ENCODE measurements around the gene RNF227.
A peak's percentile ranks its signal among the peaks of the same experiment; 100 is the strongest.

RNF227 gene

GRCh38 chr17:7929158-7930023 is 13.3 kb upstream of the RNF227 start, which contains the start of gene KCNAB3:
Gene KCNAB3, minus strand, starts transcription at chr17:7929856. Its CDS starts 421 bp downstream, at chr17:7929435.
- no peak for DNase-seq

GRCh38 chr17:7927596-7927995 is 11.5 kb upstream of the RNF227 start:
- no peak for DNase-seq

DNA sequence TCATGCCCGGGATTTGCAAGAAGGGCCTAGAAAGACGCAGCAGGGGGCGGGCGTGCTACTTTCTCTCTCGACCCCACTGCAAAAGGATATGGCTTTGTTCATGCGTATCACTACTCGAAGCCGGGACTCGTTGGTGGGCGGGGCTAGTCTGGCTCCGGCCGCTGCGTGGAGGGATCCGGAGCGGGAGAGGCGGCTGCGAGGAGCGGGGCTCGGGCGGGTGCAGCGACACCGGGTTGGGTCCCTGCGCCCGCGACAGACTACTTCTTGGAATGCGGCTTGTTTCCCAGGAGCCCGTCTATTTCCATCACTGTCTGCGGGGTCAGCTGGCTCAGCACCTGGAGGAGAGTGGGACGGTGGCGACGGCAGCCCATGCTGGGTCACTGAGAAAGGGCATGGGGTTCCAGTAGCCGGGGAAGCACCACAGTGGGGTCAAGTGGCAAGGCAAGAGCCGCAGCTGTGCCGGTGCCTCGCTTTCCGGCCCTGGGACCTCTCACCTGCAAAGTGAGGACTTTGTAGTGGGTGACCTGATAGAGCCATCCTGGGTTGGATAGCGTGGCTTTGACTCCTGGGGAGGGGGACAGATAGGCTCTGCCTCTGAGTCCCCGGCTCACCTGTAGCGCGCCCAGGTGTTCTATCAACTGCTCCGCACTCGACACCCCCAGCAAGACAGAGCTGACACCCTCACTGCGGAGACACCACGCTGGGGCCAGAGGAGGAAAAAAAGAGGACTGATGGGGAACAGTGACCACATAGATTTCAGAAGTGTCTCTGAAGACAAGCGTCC is 6.9 kb upstream of the RNF227 start:
- DNase-seq: peak; percentile 74 to 77

DNA sequence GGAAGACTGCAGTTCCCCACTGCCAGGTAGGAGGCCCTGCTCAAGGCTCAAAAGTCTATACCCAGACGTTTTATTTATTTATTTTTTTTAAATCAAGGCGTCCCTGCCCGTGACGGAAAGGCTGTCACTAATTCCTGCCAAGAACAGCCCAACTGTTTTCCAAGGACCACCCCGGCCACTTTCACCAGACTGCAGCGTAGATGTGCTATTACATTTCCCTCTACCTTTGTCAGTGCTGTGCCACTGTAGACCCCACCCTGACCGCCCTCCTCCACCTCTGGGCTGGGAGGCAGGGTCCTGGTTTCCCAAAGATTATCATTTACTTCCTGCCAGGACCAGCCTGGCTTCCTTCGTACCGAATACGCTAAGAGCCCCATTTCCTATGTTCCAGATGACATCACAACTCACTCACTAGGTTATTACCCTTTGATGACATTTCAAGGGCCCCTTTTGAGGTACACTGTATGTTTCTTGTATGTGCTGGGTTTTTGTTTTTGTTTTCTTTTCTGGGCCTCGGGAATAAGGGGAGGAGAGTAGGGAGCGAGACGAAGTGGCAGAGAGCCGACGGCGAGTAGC is 6.3 kb upstream of the RNF227 start:
- no peak for DNase-seq

- DNase-seq: no peak
These were observed 719 bp upstream of the RNF227 start for GRCh38 chr17:7916808-7917207.

DNA sequence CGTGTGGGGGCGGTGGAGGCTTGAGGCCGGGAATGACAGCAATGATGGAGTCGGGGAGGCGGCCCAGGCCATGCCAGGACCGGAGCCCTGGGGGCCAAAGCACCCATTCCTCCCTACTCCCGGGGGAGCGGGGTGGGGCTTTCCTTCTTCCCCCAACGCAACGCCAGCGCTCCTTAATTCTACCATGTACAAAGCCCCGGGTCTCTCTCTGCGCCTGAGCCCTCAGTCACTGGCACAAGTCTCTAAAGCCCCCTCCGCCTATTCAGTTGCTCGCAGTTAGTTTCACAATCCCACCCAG is 245 bp upstream of the RNF227 start:
- no peak for DNase-seq

DNA sequence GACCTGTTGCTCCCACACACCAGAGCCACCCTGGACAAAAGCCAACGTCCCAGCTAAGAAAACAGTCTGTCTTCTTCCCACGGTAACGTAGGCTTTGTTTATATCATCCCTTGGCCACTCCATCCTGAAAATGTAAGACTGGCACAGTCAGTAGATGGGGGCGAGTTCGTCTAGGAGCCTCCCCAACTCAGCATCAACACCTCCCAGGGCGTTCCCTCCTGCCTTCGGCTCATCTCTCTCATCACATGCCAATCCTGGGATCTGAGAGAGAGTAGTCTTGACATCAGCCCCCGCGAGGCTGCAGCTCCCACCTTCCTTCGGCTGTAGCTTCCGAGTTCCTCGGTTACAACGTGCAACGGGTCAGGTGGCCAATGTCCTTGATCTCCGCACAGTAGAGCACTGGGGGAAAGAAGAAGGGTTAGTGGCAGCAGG is 894 bp downstream of the RNF227 start:
- no peak for DNase-seq

GRCh38 chr17:7912927-7913524 is 3.1 kb downstream of the RNF227 start:
- peak; percentile 42 to 52 for DNase-seq

DNA sequence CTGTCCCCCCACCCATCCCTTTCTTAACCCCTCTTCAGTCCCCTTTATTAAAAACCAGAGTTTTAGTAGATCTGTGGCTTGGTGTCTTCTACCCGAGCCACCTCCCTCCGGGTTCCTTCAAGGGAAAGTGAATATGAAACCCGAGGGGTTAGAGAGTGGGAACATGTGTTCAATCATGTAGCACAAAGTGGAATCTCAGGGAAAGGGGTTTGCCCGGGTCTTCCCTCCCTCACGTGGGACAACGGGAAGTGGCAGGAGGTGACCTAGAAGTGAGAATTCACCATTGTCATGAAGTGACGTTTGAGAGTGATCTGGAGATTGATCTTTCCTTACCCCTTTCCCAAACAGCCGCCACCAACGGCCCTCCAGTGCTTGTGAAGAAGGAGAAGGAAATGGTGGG is 5.0 kb downstream of the RNF227 start:
- DNase-seq: no peak

GRCh38 chr17:7910711-7911110 is 5.4 kb downstream of the RNF227 start:
- DNase-seq: no peak

DNA sequence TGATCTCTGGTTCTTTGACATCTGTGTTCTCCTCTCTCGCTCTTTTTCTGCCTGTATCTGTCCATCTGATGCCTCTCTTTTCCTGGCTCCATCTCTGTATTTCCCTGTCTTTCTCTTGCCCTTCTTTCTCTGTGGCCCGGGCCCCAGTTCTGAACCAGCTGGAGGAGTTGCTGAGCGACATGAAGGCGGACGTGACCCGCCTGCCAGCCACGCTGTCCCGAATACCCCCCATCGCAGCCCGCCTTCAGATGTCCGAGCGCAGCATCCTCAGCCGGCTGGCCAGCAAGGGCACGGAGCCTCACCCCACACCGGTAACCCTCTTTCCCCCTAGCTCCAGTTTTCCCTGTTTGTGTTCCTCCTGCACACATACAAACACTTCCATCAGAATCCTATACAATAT is 5.8 kb downstream of the RNF227 start:
- no peak for DNase-seq

- DNase-seq: no peak
These were observed 7.0 kb downstream of the RNF227 start for GRCh38 chr17:7909089-7909488.

DNA sequence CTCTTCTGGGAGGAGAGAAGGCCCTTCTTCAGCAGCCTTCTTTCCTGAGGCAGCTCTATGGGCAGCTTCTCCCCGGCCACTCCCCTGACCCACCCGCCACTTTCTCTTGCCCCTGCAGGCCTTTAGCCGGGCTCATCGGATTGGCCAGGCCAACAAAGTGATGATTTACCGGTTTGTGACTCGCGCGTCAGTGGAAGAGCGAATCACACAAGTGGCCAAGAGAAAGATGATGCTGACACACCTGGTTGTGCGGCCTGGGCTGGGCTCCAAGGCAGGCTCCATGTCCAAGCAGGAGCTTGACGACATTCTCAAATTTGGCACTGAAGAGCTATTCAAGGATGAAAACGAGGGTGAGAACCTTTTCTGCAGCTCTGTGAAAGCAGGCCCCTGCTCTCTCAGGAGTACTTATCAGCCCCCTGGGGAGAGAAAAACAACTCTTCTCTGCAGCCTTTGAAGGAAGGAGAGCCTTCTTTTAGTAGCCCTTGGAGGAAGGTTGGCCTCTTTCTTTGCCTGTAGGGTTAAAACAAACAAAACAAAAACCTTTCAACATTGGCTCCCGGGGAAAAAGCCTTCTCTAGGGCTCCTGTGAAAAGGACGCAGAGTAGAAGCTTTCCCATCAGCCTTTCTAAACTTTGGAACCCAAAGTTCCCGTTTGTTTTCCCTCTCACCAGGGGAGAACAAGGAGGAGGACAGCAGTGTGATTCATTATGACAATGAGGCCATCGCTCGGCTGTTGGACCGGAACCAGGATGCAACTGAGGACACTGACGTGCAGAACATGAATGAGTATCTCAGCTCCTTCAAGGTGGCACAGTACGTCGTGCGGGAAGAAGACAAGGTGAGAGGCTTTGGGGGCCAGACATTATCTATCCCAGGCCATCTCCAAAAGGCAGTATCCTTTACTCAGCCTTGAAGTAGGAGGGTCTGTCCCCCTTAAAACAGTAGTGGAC is 12.7 kb downstream of the RNF227 start:
- DNase-seq: no peak

DNA sequence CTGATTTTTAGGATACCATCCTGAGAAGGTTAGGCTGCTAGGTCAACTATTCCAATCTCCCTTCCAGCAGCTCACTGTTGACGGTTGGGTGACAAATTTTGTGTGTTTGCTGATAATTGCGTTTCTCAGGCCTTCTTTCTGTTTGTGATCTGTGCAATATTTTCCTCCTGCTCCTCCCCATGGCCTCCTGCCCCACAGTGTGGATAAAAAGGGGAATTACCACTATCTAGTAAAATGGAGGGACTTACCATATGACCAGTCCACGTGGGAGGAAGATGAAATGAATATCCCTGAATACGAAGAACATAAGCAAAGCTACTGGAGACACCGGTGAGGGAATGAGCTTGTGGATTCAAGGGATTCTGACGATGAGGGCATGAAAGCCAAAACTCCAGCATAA is 18.3 kb downstream of the RNF227 start:
- no peak for DNase-seq

- no peak for DNase-seq
These were observed 19.0 kb downstream of the RNF227 start for GRCh38 chr17:7897090-7897489.

DNA sequence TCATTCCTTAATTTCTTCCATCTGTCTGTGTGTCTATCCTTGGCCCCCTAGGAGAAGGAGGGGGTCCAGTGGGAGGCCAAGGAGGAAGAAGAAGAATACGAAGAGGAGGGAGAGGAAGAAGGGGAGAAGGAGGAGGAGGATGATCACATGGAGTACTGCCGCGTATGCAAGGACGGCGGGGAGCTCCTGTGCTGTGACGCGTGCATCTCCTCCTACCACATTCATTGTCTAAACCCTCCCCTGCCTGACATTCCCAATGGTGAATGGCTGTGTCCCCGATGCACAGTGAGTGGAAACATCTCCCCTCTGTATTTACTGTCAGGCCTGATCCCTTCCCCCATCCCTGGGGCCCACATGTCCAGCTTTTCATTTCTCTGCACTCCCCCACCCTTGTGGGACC is 21.2 kb downstream of the RNF227 start:
- no peak for DNase-seq

DNA sequence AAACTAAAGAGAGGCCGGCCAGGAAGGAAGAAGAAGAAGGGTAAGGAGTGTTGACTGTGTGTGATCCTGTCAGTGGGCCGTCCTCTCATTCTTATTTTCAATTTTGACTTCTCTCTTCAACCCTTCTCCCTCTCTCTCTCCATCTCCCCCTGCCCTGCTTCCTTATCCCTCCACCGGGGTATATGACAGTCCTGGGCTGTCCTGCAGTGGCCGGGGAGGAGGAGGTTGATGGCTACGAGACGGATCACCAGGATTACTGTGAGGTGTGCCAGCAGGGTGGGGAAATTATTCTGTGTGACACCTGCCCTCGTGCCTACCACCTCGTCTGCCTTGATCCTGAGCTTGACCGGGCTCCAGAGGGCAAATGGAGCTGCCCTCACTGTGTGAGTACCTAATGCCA is 21.9 kb downstream of the RNF227 start:
- no peak for DNase-seq

- no peak for DNase-seq
These were observed 22.8 kb downstream of the RNF227 start for GRCh38 chr17:7893187-7893880.

- no peak for DNase-seq
These were observed 26.7 kb downstream of the RNF227 start for GRCh38 chr17:7889166-7889955.

DNA sequence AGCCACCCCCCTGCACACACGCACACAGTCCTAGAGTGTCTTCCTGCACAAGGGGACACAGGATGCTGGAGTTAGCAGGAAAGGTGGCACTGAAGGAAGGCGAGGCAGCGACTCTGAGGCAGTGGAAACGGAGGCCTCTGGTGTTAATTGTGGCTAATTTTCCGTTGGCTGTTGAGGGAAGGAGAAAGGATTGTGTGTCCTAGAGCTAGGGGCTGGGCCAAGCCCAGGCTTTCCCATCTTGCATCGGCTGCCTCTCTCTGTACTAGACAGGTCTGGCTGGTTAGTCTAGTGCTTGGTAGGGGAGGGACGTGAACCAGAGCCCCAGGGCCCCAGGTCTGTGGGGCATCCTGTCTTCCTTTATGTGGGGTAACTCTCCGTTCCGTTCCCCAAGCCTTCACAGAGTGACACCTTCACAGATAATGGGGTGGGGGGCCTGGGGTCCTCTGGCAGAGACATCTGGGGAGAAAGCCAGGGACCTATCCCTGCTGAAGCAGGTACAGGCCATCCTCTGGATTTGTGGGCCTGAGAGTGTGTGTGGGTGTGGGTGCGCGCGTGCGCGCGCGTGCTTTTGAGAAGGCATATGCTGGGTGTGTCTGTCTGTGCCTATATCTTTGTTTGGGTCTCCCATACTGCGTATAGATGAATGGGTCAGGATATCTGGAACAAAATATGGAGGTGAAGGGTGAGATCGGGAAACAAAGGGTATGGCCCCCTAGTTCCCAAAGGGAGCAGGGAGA is 27.7 kb downstream of the RNF227 start, which contains the start of gene CHD3:
TSS of gene CHD3 (plus strand) at position 606 of the 737 bp plus-strand sequence. CDS start 212 bp downstream, outside the sequence.
- DNase-seq: no peak
